Stomach smooth muscle (tissue), 2 donors: ENCODE results near the gene VSIR.

ENCODE experiments used
- H3K27ac ChIP-seq: one replicate; pipeline ENCODE4 v1.7.0; 2013; ENCODE audit warnings: mild to moderate bottlenecking, low read length, inconsistent platforms
- H3K27me3 ChIP-seq, 2 donors: one replicate each; pipeline ENCODE4 v1.7.0; 2013; ENCODE audit warnings: low read length in 2 of 2; ENCODE audit not compliant: insufficient read depth in 2 of 2, control insufficient read depth in 1 of 2
- H3K36me3 ChIP-seq, 2 donors: one replicate each; pipeline ENCODE4 v1.7.0; 2013; ENCODE audit warnings: low read length in 2 of 2; ENCODE audit not compliant: control insufficient read depth in 2 of 2, insufficient read depth in 2 of 2
- H3K4me1 ChIP-seq: one replicate; pipeline ENCODE4 v1.7.0; 2013; ENCODE audit warnings: low read length; ENCODE audit not compliant: control insufficient read depth, insufficient read depth
- H3K4me3 ChIP-seq, 2 donors: one replicate each; pipeline ENCODE4 v1.7.0; 2013; ENCODE audit warnings: low read length in 2 of 2
- H3K9ac ChIP-seq, 2 donors: one replicate each; pipeline ENCODE4 v1.7.0; 2013; ENCODE audit warnings: low read length in 2 of 2, mild to moderate bottlenecking in 1 of 2
- H3K9me3 ChIP-seq, 2 donors: one replicate each; pipeline ENCODE4 v1.7.0; 2013; ENCODE audit warnings: low read length in 2 of 2; ENCODE audit not compliant: control insufficient read depth in 2 of 2
- donor health status: healthy.
- donor health status: Pancreatic carcinoma.

Gene VSIR

DNA sequence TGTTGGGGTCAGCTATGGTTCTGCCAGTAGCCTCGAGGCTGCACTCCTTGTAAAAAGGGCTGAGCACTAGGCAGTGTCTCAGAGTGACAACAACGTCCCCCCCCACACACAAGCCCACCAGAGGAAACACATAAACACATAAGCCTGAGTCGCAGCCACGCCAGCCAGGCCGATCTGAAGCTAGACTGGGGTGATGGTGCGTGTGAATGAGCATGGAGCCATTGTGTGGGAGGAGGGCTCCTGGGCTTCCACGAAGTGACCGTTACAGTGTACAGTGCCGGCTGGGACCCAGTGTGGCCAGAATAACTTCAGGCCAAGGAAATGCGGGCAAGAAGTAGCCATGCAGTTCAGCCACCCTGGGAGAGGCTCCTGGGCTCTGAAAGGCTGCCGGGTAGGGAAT is 50.0 kb downstream of the VSIR start:
- no peak overlapping the region for H3K4me3 ChIP-seq
- H3K9ac ChIP-seq: no peak overlapping the region
- H3K27me3 ChIP-seq: no peaks in the 10 kb centered on the region
- H3K36me3 ChIP-seq: no peaks in the 10 kb centered on the region
- H3K27ac ChIP-seq: no peak overlapping the region
- H3K9me3 ChIP-seq: no peaks in the 10 kb centered on the region
- peaks cover 26% of the 10 kb centered on the region for H3K4me1 ChIP-seq

DNA sequence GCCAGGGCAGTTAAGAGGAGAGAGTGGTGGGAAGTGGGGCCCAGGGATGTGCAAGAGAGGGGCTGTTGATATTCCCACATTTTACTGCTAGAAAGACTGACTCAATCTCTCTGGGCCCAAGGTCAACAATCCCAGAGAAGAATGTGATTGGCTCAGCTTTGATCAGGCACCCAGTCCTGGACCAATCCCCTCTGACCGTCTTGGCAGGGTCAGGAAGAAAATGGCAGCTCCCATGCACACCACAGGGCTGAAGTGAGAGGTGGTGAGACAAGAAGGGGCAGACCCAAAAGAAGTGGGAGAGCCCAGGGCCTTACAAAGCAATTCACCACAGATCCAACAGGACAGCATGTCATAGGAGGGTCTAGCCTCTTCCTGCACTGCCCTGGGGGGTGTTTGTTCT is 50.5 kb downstream of the VSIR start:
- H3K4me3 ChIP-seq: no peak overlapping the region
- no peak overlapping the region for H3K9ac ChIP-seq
- no peaks in the 10 kb centered on the region for H3K27me3 ChIP-seq
- H3K27ac ChIP-seq: no peak overlapping the region
- H3K9me3 ChIP-seq: no peaks in the 10 kb centered on the region
- no peaks in the 10 kb centered on the region for H3K36me3 ChIP-seq
- H3K4me1 ChIP-seq: peaks cover 26% of the 10 kb centered on the region

DNA sequence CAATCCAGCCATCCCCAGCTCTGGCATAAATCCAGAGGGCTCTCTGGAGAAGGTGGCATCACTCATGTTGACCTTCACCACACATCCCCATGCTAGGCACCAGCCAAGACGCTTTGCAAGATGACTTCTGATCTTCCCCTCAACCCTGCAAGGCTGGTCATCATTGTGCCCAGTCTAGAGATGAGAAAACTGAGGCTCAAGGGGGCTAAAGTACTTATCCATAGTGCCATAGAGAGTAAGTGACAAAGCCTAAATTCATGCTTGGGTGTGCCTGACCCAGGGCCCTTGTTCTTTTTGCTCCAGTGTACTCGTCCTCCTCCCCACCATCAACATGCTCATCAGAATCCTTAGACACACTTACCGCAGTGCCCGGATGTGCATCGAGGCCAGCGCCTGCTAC is 52.0 kb downstream of the VSIR start:
- Histone ChIP-seq H3K27me3 (no peaks in the 10 kb centered on the region), H3K9me3 (no peaks in the 10 kb centered on the region), H3K36me3 (no peaks in the 10 kb centered on the region), H3K4me1 (peaks cover 21% of the 10 kb centered on the region), H3K4me3 (no peak overlapping the region), H3K9ac (no peak overlapping the region), H3K27ac (no peak overlapping the region)

DNA sequence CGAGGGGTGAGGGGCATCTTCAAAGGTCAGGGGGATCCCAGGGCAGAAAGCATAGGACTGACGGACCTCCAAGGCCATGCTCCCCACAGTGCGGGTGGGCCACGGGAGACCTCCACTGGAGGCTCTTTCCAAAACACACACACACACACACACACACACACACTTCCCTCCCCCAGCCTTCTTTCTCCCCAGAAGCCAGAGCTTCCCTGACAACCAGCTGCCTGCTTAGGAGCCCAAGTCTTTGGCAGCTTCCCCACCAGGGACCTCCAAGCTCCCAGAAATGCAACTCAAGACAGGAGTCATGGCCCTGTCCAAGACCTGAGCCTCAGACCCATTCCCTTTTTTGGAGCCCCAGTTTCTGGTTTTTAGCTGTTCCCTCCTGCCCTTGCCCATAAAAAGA is 53.0 kb downstream of the VSIR start:
- Histone ChIP-seq H3K27ac (no peak overlapping the region), H3K9me3 (no peaks in the 10 kb centered on the region), H3K9ac (no peak overlapping the region), H3K27me3 (no peaks in the 10 kb centered on the region), H3K4me1 (peaks cover 22% of the 10 kb centered on the region), H3K36me3 (no peaks in the 10 kb centered on the region), H3K4me3 (no peak overlapping the region)

DNA sequence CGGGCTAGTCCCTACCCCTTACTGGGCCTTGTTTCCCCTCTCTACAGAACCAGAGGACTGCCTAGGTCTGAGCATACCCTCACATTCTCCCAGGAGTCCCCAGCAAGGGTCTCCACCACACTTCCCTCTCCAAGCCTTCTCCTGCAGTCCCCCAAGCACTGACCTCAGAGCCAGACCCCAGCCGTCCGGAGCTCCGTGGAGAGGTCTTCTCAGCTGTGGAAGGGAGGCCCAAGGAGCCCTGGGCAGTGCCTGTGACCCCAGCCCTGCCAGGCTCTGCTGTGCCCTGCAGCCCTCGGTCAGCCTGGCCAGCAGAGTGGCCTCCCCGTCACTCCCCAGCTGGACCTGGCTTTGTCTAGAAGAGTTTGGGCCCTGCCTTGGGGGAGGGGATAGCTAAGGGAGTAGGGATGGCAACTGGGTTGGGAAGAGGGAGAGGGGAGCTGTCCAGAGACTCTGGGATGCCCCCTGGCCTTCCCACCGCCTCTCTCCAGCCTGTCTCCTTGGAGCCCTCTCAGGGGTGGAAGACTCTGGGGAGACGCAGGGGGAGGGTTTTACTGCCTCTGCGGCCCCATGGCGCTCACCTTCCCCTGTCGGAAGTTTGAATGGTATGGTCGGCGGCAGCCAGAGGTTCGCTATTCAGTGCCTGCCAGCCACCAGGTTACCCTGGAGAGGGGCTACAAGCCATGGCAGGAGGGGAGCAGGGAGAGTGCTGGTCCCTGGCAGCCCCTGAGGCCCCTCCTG is 53.7 kb downstream of the VSIR start, which contains the start of gene C10orf105:
Gene C10orf105, minus strand, starts transcription at position 315 of the 738 bp plus-strand sequence. CDS start 3,441 bp downstream, outside the sequence.
- no peaks in the 10 kb centered on the region for H3K36me3 ChIP-seq
- peaks cover 29% of the 10 kb centered on the region for H3K4me1 ChIP-seq
- H3K4me3 ChIP-seq: no peak within 1 kb of the TSS
- H3K27me3 ChIP-seq: no peaks in the 10 kb centered on the region
- no peak within 1 kb of the TSS for H3K9ac ChIP-seq
- H3K27ac ChIP-seq: no peak within 1 kb of the TSS
- H3K9me3 ChIP-seq: no peaks in the 10 kb centered on the region

DNA sequence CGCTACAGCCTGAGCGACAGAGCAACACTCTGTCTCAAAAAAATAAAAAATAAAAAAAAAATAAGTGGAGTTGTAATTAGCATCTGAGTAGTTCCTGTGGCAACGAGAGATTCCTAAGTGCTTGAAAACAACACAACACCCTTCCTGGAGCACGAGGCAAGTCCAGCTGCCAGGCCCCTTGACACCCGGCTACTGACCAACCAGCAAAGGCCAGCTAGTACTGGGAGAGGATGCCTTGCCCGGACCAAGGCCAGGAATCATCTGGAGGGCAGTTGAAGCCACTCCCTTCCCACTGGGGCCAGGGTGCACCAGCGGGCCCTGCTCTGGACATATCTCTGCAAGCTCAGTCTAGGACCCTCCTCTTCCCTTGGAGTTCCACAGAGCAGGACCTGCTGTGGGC is 54.3 kb downstream of the VSIR start:
- H3K9me3 ChIP-seq: no peaks in the 10 kb centered on the region
- no peak overlapping the region for H3K9ac ChIP-seq
- no peak overlapping the region for H3K4me3 ChIP-seq

DNA sequence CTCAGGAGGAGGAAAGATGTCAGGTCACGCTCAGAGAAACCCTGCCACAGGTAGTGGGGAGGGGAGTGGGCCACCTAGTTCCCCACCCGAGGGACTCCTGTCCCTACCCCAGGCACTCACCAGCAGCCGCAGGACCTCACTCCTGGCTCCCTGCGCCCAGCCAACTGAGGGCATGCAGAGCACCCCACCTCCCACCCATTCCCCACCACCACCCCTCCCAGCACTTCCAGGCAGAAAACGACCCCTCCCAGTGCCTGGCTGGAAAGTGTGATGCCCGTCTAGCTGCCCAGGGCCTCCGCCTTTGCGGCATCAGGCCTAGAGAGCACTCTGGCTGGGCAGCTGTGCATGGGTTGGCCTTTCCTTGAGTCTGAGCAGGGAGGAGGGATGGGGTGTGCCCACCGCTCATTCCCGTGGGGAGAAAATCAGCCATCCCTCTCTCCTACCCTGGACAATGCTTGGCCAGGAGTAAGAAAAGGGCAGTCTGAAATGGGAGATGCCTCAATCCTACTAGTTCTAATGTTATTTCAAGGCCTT is 55.1 kb downstream of the VSIR start:
- no peak overlapping the region for H3K27ac ChIP-seq
- H3K4me1 ChIP-seq: peaks cover 43% of the 10 kb centered on the region

More for the DNA sequence above, 54.3 kb downstream of the VSIR start:
- H3K27ac ChIP-seq: no peak overlapping the region
- H3K36me3 ChIP-seq: no peaks in the 10 kb centered on the region
- no peaks in the 10 kb centered on the region for H3K27me3 ChIP-seq
- peaks cover 35% of the 10 kb centered on the region for H3K4me1 ChIP-seq

DNA sequence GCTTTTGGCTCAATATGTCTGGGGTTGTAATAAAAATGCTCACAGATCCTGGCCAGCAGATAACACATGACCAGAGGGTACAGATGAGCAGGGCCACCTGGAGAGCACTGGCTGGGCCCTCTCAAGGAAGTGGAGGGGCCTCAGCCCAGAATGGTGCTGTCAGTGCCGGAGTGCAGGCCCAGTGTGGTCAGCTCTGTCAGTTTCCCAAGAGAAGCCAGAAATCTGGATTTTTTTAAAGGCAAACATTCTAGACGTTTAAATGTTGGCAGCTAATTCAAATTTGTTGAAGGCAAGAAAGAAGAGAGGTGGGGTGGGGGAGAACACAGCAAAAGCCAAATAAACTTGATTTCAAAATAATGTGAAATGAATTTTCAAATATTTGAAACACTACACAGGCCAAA is 55.8 kb downstream of the VSIR start:
- Histone ChIP-seq H3K36me3 (no peaks in the 10 kb centered on the region), H3K27me3 (no peaks in the 10 kb centered on the region), H3K9ac (no peak overlapping the region), H3K27ac (no peak overlapping the region), H3K9me3 (no peaks in the 10 kb centered on the region), H3K4me3 (no peak overlapping the region), H3K4me1 (peaks cover 49% of the 10 kb centered on the region)

More for the DNA sequence above, 55.1 kb downstream of the VSIR start:
- Histone ChIP-seq H3K4me3 (no peak overlapping the region), H3K36me3 (no peaks in the 10 kb centered on the region), H3K9ac (peak overlapping the region in 1 of 2 donors; percentile 5), H3K27me3 (no peaks in the 10 kb centered on the region), H3K9me3 (no peaks in the 10 kb centered on the region)

DNA sequence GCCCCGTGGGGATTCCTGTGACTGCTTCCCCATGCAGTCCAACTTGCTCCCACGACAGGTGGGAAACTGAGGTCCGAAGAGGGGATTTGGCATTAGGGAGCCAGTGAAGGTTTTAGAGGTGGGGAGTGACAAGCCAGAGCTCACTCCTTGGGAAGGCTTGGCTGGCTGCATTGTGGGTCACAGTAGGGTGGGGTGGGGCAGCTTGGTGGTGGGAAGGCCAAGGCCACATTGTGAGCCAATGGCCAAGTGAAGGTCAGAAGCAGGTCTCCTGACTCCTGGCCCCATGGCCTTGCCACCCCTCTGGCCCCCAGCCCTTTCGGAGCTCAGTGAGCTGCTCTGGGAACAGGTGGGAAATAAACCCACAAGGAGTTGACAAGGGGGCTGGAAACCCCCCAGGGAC is 56.3 kb downstream of the VSIR start:
- no peaks in the 10 kb centered on the region for H3K36me3 ChIP-seq
- H3K27me3 ChIP-seq: no peaks in the 10 kb centered on the region
- H3K4me1 ChIP-seq: peaks cover 52% of the 10 kb centered on the region
- no peak overlapping the region for H3K4me3 ChIP-seq
- H3K9me3 ChIP-seq: no peaks in the 10 kb centered on the region
- no peak overlapping the region for H3K27ac ChIP-seq
- no peak overlapping the region for H3K9ac ChIP-seq

DNA sequence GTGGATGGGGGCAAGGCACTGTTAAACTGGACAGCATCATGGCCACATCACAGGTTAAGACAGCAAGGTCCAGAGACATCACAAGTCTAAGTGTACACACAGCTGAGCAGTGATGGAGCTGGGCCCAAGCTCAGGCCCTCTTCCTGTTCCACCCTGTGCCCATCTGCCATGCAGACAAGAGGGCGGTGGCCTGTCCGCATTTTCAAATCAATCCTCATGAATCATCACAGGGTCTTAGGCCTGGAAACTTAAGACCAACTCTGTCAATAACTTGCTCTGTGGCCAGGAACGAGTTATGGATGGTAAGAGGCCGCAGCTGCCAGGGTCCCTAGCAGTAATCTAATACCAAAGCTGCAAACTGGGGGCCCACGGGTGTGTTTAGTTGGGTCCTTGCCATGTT is 56.9 kb downstream of the VSIR start:
- no peaks in the 10 kb centered on the region for H3K27me3 ChIP-seq
- H3K4me1 ChIP-seq: peaks cover 52% of the 10 kb centered on the region
- H3K4me3 ChIP-seq: no peak overlapping the region
- no peaks in the 10 kb centered on the region for H3K36me3 ChIP-seq
- no peak overlapping the region for H3K27ac ChIP-seq
- H3K9ac ChIP-seq: no peak overlapping the region
- H3K9me3 ChIP-seq: no peaks in the 10 kb centered on the region

DNA sequence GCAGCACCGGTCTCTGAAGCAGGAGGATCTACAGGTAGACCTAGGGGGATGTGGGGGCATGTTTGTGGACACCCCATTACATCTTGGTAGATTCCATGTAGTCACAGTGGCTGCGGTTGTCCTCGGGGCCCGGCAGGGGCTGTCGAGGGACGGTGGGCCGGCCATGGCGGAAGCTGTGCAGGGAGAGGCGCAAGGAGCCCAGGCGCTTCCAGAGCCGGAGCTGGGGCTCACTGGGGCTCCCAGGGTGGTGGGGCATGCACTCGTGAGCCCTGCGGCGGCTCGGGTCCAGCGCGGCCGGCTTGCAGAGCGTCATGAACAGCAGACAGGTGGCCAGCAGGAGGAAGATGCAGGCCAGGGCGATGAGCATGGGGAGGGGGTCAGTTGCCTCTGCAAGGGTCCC is 57.5 kb downstream of the VSIR start:
- Histone ChIP-seq H3K4me3 (no peak overlapping the region), H3K27ac (no peak overlapping the region), H3K9ac (no peak overlapping the region), H3K36me3 (no peaks in the 10 kb centered on the region), H3K9me3 (no peaks in the 10 kb centered on the region), H3K4me1 (peaks cover 52% of the 10 kb centered on the region), H3K27me3 (no peaks in the 10 kb centered on the region)
